WI38 (cell line): Measurements from ENCODE around the gene TBCCD1.
"Not testable (repeated sequence)": the region's sequence is repeated elsewhere in the genome, so short reads cannot be mapped to it uniquely, and the experiment has no call there.

Experiments
- H3K4me3 ChIP-seq: 2 replicates; pipeline ENCODE4 v1.5.1; 2011; ENCODE audit warnings: low read depth, mild to moderate bottlenecking, control low read depth, low read length
- CTCF ChIP-seq: IDR thresholded peaks from 2 replicates; pipeline ENCODE4 v1.5.1; 2012; ENCODE audit warnings: low read depth, mild to moderate bottlenecking, control low read depth, low read length

The TBCCD1 gene

GRCh38 chr3:186506857-186507256, 60.3 kb downstream of the TBCCD1 start:
- no peak overlapping the region for H3K4me3 ChIP-seq
- no peak for TF ChIP-seq CTCF

GRCh38 chr3:186506191-186506739, 60.9 kb downstream of the TBCCD1 start:
- H3K4me3 ChIP-seq = no peak overlapping the region
- no peak for TF ChIP-seq CTCF

GRCh38 chr3:186502966-186503712, 64.0 kb downstream of the TBCCD1 start:
- TF ChIP-seq CTCF = no peak
- H3K4me3 ChIP-seq = no peak overlapping the region

GRCh38 chr3:186502138-186502948, 64.8 kb downstream of the TBCCD1 start:
- no peak overlapping the region for H3K4me3 ChIP-seq
- no peak for TF ChIP-seq CTCF

GRCh38 chr3:186499949-186500348, 67.2 kb downstream of the TBCCD1 start:
- not testable (repeated sequence) for H3K4me3 ChIP-seq

GRCh38 chr3:186498022-186498421, 69.1 kb downstream of the TBCCD1 start:
- H3K4me3 ChIP-seq = not testable (repeated sequence)

- H3K4me3 ChIP-seq = no peak overlapping the region
- TF ChIP-seq CTCF = no peak
Observed at GRCh38 chr3:186497608-186498007, 69.5 kb downstream of the TBCCD1 start.

GRCh38 chr3:186496635-186497034, 70.5 kb downstream of the TBCCD1 start:
- no peak for TF ChIP-seq CTCF
- H3K4me3 ChIP-seq = no peak overlapping the region
